Body of pancreas (tissue), 4 donors: ENCODE results near the gene ZPLD1. TPM values are rescaled to one million over a fixed set of nuclear protein-coding genes. Genes with fewer than 3 reads are reported as not detected.

Source experiments
- ATAC-seq: fragments of 150-250 bp; one replicate; pipeline ENCODE4 v1.9.1; 2016
- DNase-seq, 4 donors: peaks; one replicate each; pipeline ENCODE4 v3.0.0-alpha.2; 2019
- H3K27ac ChIP-seq, 4 donors: fragments of 200-600 bp; sonication (generic); 1 replicate in 3 of 4; 2 replicates in 1 of 4; pipeline versions ENCODE4 v1.5.1 to v1.6.1; 2016 to 2019; ENCODE audit warnings: mild to moderate bottlenecking in 1 of 4, mixed read lengths in 1 of 4, moderate library complexity in 1 of 4
- H3K27me3 ChIP-seq, 2 donors: fragments of 200-600 bp; sonication (generic); one replicate each; pipeline ENCODE4 v1.6.0; 2016; ENCODE audit warnings: mild to moderate bottlenecking in 1 of 2
- H3K36me3 ChIP-seq, 2 donors: fragments of 200-600 bp; sonication (generic); replicated peaks in 1 of 2; 2 replicates each; pipeline ENCODE4 v1.5.1; 2016; ENCODE audit warnings: low read depth in 2 of 2; ENCODE audit not compliant: insufficient read depth in 1 of 2
- H3K4me1 ChIP-seq: fragments of 200-600 bp; sonication (generic); one replicate; pipeline ENCODE4 v1.6.0; 2016
- H3K4me3 ChIP-seq, 2 donors: fragments of 200-600 bp; sonication (generic); 1 replicate in 1 of 2; 2 replicates in 1 of 2; pipeline ENCODE4 v1.5.1; 2016 to 2019
- H3K9me3 ChIP-seq, 3 donors: fragments of 200-600 bp; sonication (generic); 1 replicate in 2 of 3; 2 replicates in 1 of 3; pipeline ENCODE4 v1.5.1; 2016
- POLR2A ChIP-seq, 3 donors: fragments of 450-650 bp; IDR thresholded peaks; one replicate each; pipeline ENCODE4 v1.6.1; 2016; ENCODE audit warnings: antibody characterized with exemption in 3 of 3, mild to moderate bottlenecking in 2 of 3
- WGBS, 2 donors: methylation state at CpG; one replicate each; pipeline ENCODE4 v1.1.5; 2017; 5-methylcytosine and 5-hydroxymethylcytosine counted together
- intact Hi-C: fragments of 100-400 bp; cut with DNase I; formaldehyde crosslinking; loops from one replicate; pipeline ENCODE4 v1.15.1; 2023
- total RNA-seq, 2 donors: library from RNA; depleted of rRNA; stranded (reverse); fragments of >200 nt; gene quantifications; one replicate each; pipeline ENCODE4 v1.1.0, GENCODE V29; 2016
- TF ChIP-seq, protein P1 (sequence below), 7 experiments: fragments of 450-650 bp in 4 of 7; fragments of 200-600 bp in 3 of 7; sonication (generic) in 3 of 7; IDR thresholded peaks; one replicate each; pipeline ENCODE4 v1.5.1; 2016 to 2019; ENCODE audit warnings: antibody characterized with exemption in 7 of 7

ZPLD1 gene
- total RNA-seq, 2 donors from 2014 or later = 0.26 TPM; not detected in 1

- Histone ChIP-seq H3K36me3 (no peaks in the 10 kb centered on the region), H3K4me3 (no peak overlapping the region), H3K27ac (no peak overlapping the region), H3K4me1 (no peaks in the 10 kb centered on the region), H3K9me3 (no peaks in the 10 kb centered on the region), H3K27me3 (no peaks in the 10 kb centered on the region)
- no peak for TF ChIP-seq POLR2A (IDR thresholded peaks at IDR 0.05)
- TF ChIP-seq, protein P1, sequence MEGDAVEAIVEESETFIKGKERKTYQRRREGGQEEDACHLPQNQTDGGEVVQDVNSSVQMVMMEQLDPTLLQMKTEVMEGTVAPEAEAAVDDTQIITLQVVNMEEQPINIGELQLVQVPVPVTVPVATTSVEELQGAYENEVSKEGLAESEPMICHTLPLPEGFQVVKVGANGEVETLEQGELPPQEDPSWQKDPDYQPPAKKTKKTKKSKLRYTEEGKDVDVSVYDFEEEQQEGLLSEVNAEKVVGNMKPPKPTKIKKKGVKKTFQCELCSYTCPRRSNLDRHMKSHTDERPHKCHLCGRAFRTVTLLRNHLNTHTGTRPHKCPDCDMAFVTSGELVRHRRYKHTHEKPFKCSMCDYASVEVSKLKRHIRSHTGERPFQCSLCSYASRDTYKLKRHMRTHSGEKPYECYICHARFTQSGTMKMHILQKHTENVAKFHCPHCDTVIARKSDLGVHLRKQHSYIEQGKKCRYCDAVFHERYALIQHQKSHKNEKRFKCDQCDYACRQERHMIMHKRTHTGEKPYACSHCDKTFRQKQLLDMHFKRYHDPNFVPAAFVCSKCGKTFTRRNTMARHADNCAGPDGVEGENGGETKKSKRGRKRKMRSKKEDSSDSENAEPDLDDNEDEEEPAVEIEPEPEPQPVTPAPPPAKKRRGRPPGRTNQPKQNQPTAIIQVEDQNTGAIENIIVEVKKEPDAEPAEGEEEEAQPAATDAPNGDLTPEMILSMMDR (IDR thresholded peaks at IDR 0.05) = no peak
- ATAC-seq (no peak), DNase-seq (no peak)
- intact Hi-C loops = no loop called here
Measured at GRCh38 chr3:102410616-102411015, 24.2 kb upstream of the ZPLD1 start.

DNA sequence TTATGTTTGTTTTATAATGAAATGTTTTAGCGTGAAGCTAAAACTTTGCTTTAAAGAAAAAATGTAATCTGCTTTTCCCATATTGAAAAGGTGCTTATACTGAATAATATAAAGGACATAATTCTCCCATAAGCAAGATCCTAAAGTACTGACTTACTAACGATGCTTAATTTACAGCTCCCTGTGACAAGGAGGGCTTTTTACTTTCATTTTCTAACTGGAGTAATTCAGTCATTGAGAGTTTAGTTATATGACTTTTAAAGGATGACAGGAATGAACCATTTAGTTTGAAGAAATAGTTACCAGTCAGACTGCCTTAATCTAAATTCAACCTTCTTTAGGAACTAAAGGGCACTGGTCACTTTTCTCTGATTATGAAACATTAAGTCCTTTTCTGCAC, 19.3 kb upstream of the ZPLD1 start:
- no peak for TF ChIP-seq POLR2A (IDR thresholded peaks at IDR 0.05)
- TF ChIP-seq, protein P1 (IDR thresholded peaks at IDR 0.05) = no peak
- DNase-seq (no peak), ATAC-seq (no peak)
- no peaks in the 10 kb centered on the region for H3K9me3 ChIP-seq
- H3K27me3 ChIP-seq = no peaks in the 10 kb centered on the region
- no peak overlapping the region for H3K27ac ChIP-seq
- H3K4me1 ChIP-seq = no peaks in the 10 kb centered on the region
- 57% methylated on average over 2 of the region's 2 CpGs for WGBS, 2 donors
- intact Hi-C loops = no loop called here
- no peak overlapping the region for H3K4me3 ChIP-seq
- H3K36me3 ChIP-seq = no peaks in the 10 kb centered on the region

- TF ChIP-seq, protein P1 (IDR thresholded peaks at IDR 0.05) = no peak
- TF ChIP-seq POLR2A (IDR thresholded peaks at IDR 0.05) = no peak
- Histone ChIP-seq H3K4me1 (no peaks in the 10 kb centered on the region), H3K27ac (no peak overlapping the region), H3K36me3 (no peaks in the 10 kb centered on the region), H3K4me3 (no peak overlapping the region), H3K9me3 (no peaks in the 10 kb centered on the region), H3K27me3 (no peaks in the 10 kb centered on the region)
- ATAC-seq = no peak
- intact Hi-C loops = no loop called here
- DNase-seq = no peak
Measured at GRCh38 chr3:102419786-102420185, 15.0 kb upstream of the ZPLD1 start.

DNA sequence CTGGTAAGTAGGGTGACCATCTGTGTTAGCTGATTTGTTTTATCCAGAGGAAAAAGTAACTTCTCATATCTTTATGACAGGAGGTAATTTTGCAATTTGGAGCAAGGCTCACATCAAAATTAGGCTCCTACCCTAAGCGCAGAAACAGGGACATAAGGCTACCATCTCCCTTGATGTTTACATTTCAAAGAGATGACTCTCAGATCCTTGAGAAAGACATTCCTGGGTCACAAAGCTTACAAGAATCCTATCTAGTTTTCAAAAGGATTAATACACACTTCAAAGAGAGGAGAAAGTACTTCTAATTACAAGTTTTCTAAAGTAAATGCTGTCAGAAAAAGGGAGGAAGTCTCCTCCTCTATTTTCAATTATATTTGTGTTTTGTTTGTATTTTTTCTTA, 7.0 kb downstream of the ZPLD1 start:
- TF ChIP-seq, protein P1 (IDR thresholded peaks at IDR 0.05) = no peak
- no peak for TF ChIP-seq POLR2A (IDR thresholded peaks at IDR 0.05)
- 68 to 80% methylated on average over 1 of the region's 1 CpG for WGBS, 2 donors
- ATAC-seq (no peak), DNase-seq (no peak)
- no peaks in the 10 kb centered on the region for H3K4me1 ChIP-seq
- H3K9me3 ChIP-seq = no peaks in the 10 kb centered on the region
- no peaks in the 10 kb centered on the region for H3K27me3 ChIP-seq
- no peaks in the 10 kb centered on the region for H3K36me3 ChIP-seq
- H3K27ac ChIP-seq = no peak overlapping the region
- intact Hi-C loops = no loop called here
- H3K4me3 ChIP-seq = no peak overlapping the region

- WGBS, 2 donors = 59 to 78% methylated on average over 2 of the region's 2 CpGs
- Histone ChIP-seq H3K27me3 (no peaks in the 10 kb centered on the region), H3K4me3 (no peak overlapping the region), H3K4me1 (no peaks in the 10 kb centered on the region), H3K9me3 (no peaks in the 10 kb centered on the region), H3K27ac (no peak overlapping the region), H3K36me3 (no peaks in the 10 kb centered on the region)
- DNase-seq (no peak), ATAC-seq (no peak)
- TF ChIP-seq POLR2A (IDR thresholded peaks at IDR 0.05) = no peak
- TF ChIP-seq, protein P1 (IDR thresholded peaks at IDR 0.05) = no peak
- intact Hi-C loops = no loop called here
Measured at GRCh38 chr3:102443021-102443420, 8.2 kb downstream of the ZPLD1 start.
